ENCODE results near the gene MACROD2. TPM values are rescaled to one million over a fixed set of nuclear protein-coding genes. Genes with fewer than 3 reads are reported as not detected.

The MACROD2 gene
- total RNA-seq, 1 donor from 2014 or later, result 6.7 TPM

DNA sequence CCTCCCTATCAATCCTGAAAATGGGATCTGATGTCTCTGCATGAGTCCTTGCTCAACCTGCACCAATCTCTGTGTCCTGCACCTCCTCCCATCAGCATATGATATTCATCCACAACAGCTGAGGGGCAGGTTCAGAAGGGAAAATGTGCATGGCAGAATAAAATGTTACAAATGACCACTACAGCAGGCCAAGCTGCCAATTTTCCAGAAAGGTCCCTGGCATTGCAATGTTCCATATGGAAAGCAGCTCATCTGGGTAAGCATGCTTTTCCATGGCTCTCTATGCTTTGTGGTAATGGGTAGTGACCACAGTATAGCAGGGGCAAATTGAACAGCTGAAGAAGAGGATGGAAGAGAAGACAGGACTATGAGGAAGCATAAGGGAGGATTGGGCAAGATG, 1183.3 kb downstream of the MACROD2 start:
- H3K27me3 Mint-ChIP-seq, result peaks cover 14% of the 10 kb centered on the region
- peaks cover 10% of the 10 kb centered on the region for H3K4me1 Mint-ChIP-seq (ENCODE audit: unreplicated experiment)
- peaks cover 4% of the 10 kb centered on the region for H3K9me3 Mint-ChIP-seq
- no peak overlapping the region for H3K27ac Mint-ChIP-seq
- no peak for DNase-seq (ENCODE audit: extremely low spot score, unreplicated experiment)
- H3K4me3 Mint-ChIP-seq, result no peak overlapping the region
- H3K36me3 Mint-ChIP-seq, result peaks cover 4% of the 10 kb centered on the region
- TF ChIP-seq, protein P1, sequence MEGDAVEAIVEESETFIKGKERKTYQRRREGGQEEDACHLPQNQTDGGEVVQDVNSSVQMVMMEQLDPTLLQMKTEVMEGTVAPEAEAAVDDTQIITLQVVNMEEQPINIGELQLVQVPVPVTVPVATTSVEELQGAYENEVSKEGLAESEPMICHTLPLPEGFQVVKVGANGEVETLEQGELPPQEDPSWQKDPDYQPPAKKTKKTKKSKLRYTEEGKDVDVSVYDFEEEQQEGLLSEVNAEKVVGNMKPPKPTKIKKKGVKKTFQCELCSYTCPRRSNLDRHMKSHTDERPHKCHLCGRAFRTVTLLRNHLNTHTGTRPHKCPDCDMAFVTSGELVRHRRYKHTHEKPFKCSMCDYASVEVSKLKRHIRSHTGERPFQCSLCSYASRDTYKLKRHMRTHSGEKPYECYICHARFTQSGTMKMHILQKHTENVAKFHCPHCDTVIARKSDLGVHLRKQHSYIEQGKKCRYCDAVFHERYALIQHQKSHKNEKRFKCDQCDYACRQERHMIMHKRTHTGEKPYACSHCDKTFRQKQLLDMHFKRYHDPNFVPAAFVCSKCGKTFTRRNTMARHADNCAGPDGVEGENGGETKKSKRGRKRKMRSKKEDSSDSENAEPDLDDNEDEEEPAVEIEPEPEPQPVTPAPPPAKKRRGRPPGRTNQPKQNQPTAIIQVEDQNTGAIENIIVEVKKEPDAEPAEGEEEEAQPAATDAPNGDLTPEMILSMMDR (conservative IDR thresholded peaks at IDR 0.05), result no peak

DNA sequence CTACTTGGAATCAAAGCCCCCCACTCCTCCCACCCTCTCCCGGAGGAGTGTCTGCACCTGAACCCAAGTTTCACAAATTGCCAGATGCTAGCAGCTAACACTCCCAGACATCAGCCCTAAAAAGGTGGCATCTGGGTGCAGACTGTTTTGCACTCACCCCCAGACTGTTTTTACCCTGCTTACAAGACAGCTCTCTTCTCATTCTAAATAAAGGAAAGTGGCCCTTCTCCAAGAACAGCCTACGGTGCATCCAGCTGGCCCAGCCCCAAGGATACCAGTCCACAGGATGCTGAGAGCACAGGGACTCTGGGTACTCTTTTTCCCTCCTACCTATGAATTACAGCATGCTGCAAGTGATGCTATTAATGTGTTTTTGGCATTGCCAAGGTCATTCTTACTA, 1184.1 kb downstream of the MACROD2 start:
- no peak for DNase-seq (ENCODE audit: extremely low spot score, unreplicated experiment)
- Mint-ChIP-seq H3K36me3 (peaks cover 4% of the 10 kb centered on the region), H3K4me1 (ENCODE audit: unreplicated experiment) (peaks cover 10% of the 10 kb centered on the region), H3K27me3 (peaks cover 14% of the 10 kb centered on the region), H3K9me3 (peaks cover 4% of the 10 kb centered on the region), H3K27ac (no peak overlapping the region), H3K4me3 (no peak overlapping the region)
- TF ChIP-seq, protein P1 (conservative IDR thresholded peaks at IDR 0.05), result no peak

DNA sequence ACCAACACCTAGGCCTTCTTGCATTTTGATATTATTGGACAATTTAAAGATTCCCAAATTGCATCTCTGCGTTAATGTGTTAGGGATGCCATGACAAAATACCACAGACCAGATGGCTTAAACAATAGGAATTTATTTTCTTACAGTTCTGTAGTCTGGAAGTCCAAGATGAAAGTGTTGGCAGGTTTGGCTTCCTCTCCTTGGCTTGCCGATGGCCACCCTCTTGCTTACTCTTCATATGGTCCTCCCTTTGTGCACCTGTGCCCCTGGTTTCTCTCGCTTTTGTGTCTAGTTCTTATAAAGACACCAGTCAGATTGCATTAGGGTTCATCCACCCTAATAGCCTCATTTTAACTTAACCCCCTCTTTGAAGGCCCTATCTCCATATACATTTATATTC, 1184.5 kb downstream of the MACROD2 start:
- TF ChIP-seq, protein P1 (conservative IDR thresholded peaks at IDR 0.05), result no peak
- H3K27ac Mint-ChIP-seq, result no peak overlapping the region
- H3K27me3 Mint-ChIP-seq, result peaks cover 14% of the 10 kb centered on the region
- peaks cover 4% of the 10 kb centered on the region for H3K36me3 Mint-ChIP-seq
- H3K4me3 Mint-ChIP-seq, result no peak overlapping the region
- peaks cover 4% of the 10 kb centered on the region for H3K9me3 Mint-ChIP-seq
- H3K4me1 Mint-ChIP-seq (ENCODE audit: unreplicated experiment), result peaks cover 11% of the 10 kb centered on the region
- DNase-seq (ENCODE audit: extremely low spot score, unreplicated experiment), result no peak

DNA sequence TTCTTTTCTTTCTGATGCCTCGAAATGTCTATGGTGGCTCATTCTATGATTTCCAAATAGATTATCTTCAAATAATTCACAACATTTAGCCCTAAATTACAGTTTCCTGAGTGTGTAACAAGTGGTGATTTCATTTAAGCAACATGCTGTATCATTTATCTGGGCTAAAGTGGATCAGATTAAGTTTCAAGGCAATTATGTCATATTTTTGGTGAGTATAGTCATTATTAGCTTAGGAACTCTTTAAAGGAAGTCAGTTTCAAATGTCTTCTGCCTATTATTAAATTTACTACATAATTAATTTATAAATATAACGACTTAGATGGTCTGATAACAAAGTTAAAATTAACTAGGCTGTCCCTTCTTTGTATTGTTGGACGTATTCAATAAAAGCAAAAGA, 1190.0 kb downstream of the MACROD2 start:
- H3K27me3 Mint-ChIP-seq, result peaks cover 5% of the 10 kb centered on the region
- H3K4me1 Mint-ChIP-seq (ENCODE audit: unreplicated experiment), result peaks cover 33% of the 10 kb centered on the region
- H3K27ac Mint-ChIP-seq, result no peak overlapping the region
- peaks cover 4% of the 10 kb centered on the region for H3K9me3 Mint-ChIP-seq
- peaks cover 4% of the 10 kb centered on the region for H3K36me3 Mint-ChIP-seq
- TF ChIP-seq, protein P1 (conservative IDR thresholded peaks at IDR 0.05), result no peak
- no peak for DNase-seq (ENCODE audit: extremely low spot score, unreplicated experiment)
- no peak overlapping the region for H3K4me3 Mint-ChIP-seq

DNA sequence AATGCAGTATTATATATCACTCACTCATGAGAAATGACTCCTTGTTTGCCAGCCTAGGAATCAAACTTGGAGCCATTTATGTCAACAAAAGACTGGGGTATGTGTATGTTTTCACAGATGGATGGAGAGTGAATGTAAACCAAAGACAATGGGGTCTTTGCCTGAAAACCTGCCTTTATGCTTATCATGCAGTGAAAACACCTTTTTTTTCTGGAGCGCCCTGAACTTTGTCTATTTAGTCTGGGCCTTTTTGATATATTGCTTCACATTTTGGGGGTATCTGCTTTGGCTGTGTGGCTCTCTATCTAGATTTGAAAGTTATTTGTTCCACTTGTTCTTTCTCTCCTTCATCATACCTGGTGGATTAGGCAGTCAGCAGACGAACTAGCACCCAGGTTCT, 1190.6 kb downstream of the MACROD2 start:
- H3K27ac Mint-ChIP-seq, result no peak overlapping the region
- peaks cover 33% of the 10 kb centered on the region for H3K4me1 Mint-ChIP-seq (ENCODE audit: unreplicated experiment)

More for the DNA sequence above, 1190.6 kb downstream of the MACROD2 start:
- H3K4me3 Mint-ChIP-seq, result no peak overlapping the region
- TF ChIP-seq, protein P1 (conservative IDR thresholded peaks at IDR 0.05), result no peak
- peaks cover 4% of the 10 kb centered on the region for H3K9me3 Mint-ChIP-seq
- H3K36me3 Mint-ChIP-seq, result peaks cover 4% of the 10 kb centered on the region
- peaks cover 5% of the 10 kb centered on the region for H3K27me3 Mint-ChIP-seq
- no peak for DNase-seq (ENCODE audit: extremely low spot score, unreplicated experiment)
